ENCODE results near the gene SMC6.

SMC6 gene

DNA sequence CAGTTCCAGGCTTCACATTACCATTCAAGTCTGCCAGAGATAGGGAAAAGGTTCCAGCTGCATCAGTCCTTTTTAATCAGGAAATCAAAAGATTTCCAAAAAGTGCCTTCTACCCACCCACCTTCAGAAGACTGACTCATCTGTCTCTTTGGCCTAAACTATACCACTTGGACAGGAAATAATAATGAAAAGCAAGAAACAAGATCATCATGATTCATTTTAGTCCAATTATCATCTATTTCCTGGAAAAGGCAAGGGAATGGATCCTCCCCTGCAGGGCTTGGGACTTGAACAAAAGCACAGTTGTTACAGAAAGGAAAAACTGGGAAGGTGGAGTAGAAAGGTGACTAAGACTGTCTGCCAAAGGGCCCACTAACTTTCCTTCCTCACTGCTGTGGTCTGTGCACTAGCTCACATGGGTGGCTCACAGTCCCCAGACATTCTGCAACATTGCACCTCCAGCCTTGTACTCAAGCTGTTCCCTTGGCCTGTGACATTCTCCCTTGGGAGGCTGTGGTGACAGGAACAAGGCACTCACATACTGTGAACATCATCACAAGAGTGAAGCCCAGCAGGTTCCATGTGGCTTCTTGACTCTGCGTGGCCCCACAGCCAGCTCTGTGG, 137.8 kb downstream of the SMC6 start:
- DNase-seq (ENCODE audit: low spot score): no peak

DNA sequence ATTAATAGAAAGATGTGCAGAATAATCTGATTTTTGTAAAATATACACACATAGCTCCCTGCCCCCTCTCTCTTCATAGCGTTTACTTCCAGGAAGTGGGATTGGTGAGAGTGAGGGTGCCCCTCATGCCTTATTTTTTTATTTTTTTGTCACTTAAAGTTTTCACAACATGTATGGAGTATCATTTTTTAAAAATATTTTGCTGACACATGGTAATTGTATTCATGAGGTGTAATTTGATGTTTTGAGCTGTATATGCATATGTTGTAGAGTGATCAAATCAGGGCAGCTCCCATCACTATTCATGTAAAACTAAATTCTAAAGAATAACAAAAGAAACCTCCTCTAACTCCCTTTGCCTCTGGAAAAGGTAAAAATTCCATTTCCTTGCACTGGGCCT, 138.5 kb downstream of the SMC6 start:
- no peak for DNase-seq (ENCODE audit: low spot score)

DNA sequence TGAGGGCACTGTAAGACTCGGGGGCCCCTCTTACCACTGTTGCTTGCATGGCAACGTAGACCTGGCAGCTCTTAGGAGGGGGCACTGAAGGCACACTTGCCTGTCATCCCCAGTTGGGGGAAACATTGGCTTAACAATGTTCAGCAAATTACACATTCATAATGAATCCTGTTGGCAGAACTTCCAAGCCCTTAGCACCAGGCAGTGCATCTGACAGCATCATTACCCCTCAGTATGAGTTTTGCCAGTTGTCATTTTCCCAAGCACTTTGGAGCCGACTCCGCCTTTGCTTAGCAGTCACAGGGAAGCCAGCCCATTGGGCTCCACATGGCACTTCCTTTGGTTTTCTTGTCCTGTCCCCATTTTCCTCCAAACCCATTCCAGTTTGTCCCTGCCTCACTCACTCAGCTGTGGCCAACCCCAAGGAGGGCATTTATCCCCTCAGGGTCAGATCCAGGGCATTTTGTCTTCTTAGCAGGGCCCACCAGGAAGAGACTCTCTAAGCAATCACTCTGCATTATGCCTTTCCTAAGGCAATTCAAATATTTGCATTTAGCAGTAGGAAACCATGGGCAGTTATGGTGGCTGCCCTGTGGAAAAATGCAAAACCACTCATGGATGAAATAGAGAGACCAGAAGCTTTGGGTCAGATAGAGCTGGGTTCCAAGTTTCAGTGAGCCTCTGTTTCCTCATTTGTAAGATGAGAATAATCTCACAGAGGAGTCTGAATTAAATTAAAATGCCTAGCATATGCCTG, 139.3 kb downstream of the SMC6 start:
- DNase-seq (ENCODE audit: low spot score): no peak

Data from AG08396 (cell line).